H9 (cell line): Measurements from ENCODE around the gene BANP. TPM values are rescaled to one million over a fixed set of nuclear protein-coding genes. Genes with fewer than 3 reads are reported as not detected.
A peak's percentile ranks its signal among the peaks of the same experiment; 100 is the strongest.

ENCODE experiments used
- DNase-seq: peaks from one replicate; pipeline ENCODE4 v3.0.0-alpha.2; 2017
- H2AFZ ChIP-seq: one replicate; pipeline ENCODE4 v1.6.1; 2013; ENCODE audit warnings: mild to moderate bottlenecking, low read length, control low read depth, moderate library complexity
- H2AK5ac ChIP-seq: 2 replicates; pipeline ENCODE4 v1.6.1; 2013; ENCODE audit warnings: low read length, control low read depth, mixed read lengths; ENCODE audit not compliant: insufficient read length
- H2BK120ac ChIP-seq: one replicate; pipeline ENCODE4 v1.6.1; 2013; ENCODE audit warnings: low read depth, mild to moderate bottlenecking, low read length, control low read depth, inconsistent platforms; ENCODE audit not compliant: poor library complexity, severe bottlenecking
- H2BK12ac ChIP-seq: 2 replicates; pipeline ENCODE4 v1.6.1; 2013; ENCODE audit warnings: low read length, control low read depth, mixed read lengths, low read depth; ENCODE audit not compliant: insufficient read length
- H2BK15ac ChIP-seq: 2 replicates; pipeline ENCODE4 v1.6.1; 2013; ENCODE audit warnings: low read depth, low read length, control low read depth
- H2BK20ac ChIP-seq: one replicate; pipeline ENCODE4 v1.6.1; 2013; ENCODE audit warnings: low read depth, mild to moderate bottlenecking, low read length, control low read depth, inconsistent platforms; ENCODE audit not compliant: poor library complexity, severe bottlenecking
- H2BK5ac ChIP-seq: 2 replicates; pipeline ENCODE4 v1.6.1; 2013; ENCODE audit warnings: low read length, control low read depth, mixed read lengths; ENCODE audit not compliant: insufficient read length
- H3K14ac ChIP-seq: 2 replicates; pipeline ENCODE4 v1.6.1; 2013; ENCODE audit warnings: low read length, control low read depth; ENCODE audit not compliant: insufficient read depth
- H3K18ac ChIP-seq: 2 replicates; pipeline ENCODE4 v1.6.1; 2013; ENCODE audit warnings: low read depth, mild to moderate bottlenecking, mixed read lengths, low read length, control low read depth; ENCODE audit not compliant: insufficient read length
- H3K23ac ChIP-seq: 2 replicates; pipeline ENCODE4 v1.6.1; 2013; ENCODE audit warnings: low read length, control low read depth, mixed read lengths, low read depth; ENCODE audit not compliant: insufficient read length
- H3K23me2 ChIP-seq: 2 replicates; pipeline ENCODE4 v1.6.1; 2013; ENCODE audit warnings: low read depth, mild to moderate bottlenecking, mixed read lengths, low read length, control low read depth; ENCODE audit not compliant: insufficient read length, poor library complexity, severe bottlenecking
- H3K27ac ChIP-seq: 2 replicates; pipeline ENCODE4 v1.5.1; 2013; ENCODE audit warnings: low read length, control low read depth, mixed read lengths, low read depth; ENCODE audit not compliant: insufficient read length
- H3K27me3 ChIP-seq: 2 replicates; pipeline ENCODE4 v1.6.1; 2013; ENCODE audit warnings: low read length, control low read depth, inconsistent platforms; ENCODE audit not compliant: insufficient read depth
- H3K4ac ChIP-seq: 2 replicates; pipeline ENCODE4 v1.6.1; 2013; ENCODE audit warnings: low read depth, mild to moderate bottlenecking, control low read depth, inconsistent platforms, low read length, moderate library complexity
- H3K4me1 ChIP-seq: 2 replicates; pipeline ENCODE4 v1.6.1; 2013; ENCODE audit warnings: low read length, control low read depth, inconsistent platforms; ENCODE audit not compliant: insufficient read depth
- H3K4me2 ChIP-seq: 2 replicates; pipeline ENCODE4 v1.6.1; 2013; ENCODE audit warnings: low read length, control low read depth, mixed read lengths; ENCODE audit not compliant: insufficient read length, insufficient read depth
- H3K56ac ChIP-seq: 2 replicates; pipeline ENCODE4 v1.6.1; 2013; ENCODE audit warnings: low read depth, mild to moderate bottlenecking, mixed read lengths, low read length, control low read depth; ENCODE audit not compliant: insufficient read length
- H3K79me1 ChIP-seq: 2 replicates; pipeline ENCODE4 v1.6.1; 2013; ENCODE audit warnings: low read depth, mild to moderate bottlenecking, moderate library complexity, low read length, control low read depth, inconsistent platforms; ENCODE audit not compliant: insufficient read depth, poor library complexity, severe bottlenecking
- H3K79me2 ChIP-seq: 2 replicates; pipeline ENCODE4 v1.6.1; 2013; ENCODE audit warnings: low read length, control low read depth, inconsistent platforms; ENCODE audit not compliant: insufficient read depth
- H3K9ac ChIP-seq: 2 replicates; pipeline ENCODE4 v1.6.1; 2013; ENCODE audit warnings: low read length, control low read depth, mixed read lengths; ENCODE audit not compliant: insufficient read length; ENCODE audit errors: extremely low read depth
- H3K9me3 ChIP-seq: one replicate; pipeline ENCODE4 v1.6.1; 2013; ENCODE audit warnings: low read depth, low read length, inconsistent platforms; ENCODE audit not compliant: control insufficient read depth
- H3T11ph ChIP-seq: one replicate; pipeline ENCODE4 v1.6.1; 2013; ENCODE audit warnings: mild to moderate bottlenecking, low read length, control low read depth, inconsistent platforms
- H4K20me1 ChIP-seq: one replicate; pipeline ENCODE4 v1.6.1; 2013; ENCODE audit not compliant: control insufficient read depth, insufficient read length, insufficient read depth
- H4K5ac ChIP-seq: 2 replicates; pipeline ENCODE4 v1.6.1; 2013; ENCODE audit warnings: low read depth, mild to moderate bottlenecking, mixed read lengths, low read length, control low read depth; ENCODE audit not compliant: insufficient read length
- H4K8ac ChIP-seq: replicated peaks from 2 replicates; pipeline ENCODE4 v1.6.1; 2013; ENCODE audit warnings: low read length, control low read depth, mixed read lengths, low read depth; ENCODE audit not compliant: insufficient read length
- H4K91ac ChIP-seq: 2 replicates; pipeline ENCODE4 v1.6.1; 2013; ENCODE audit warnings: low read depth, mild to moderate bottlenecking, moderate library complexity, mixed read lengths, low read length, control low read depth; ENCODE audit not compliant: insufficient read length
- H3K27ac Mint-ChIP-seq, 3 experiments: 2 replicates in 2 of 3; 3 replicates in 1 of 3; pipeline ENCODE4 v1.8.0; 2020 to 2021; ENCODE audit warnings: mixed read lengths in 3 of 3, mild to moderate bottlenecking in 1 of 3, moderate library complexity in 1 of 3
- H3K27me3 Mint-ChIP-seq: 2 replicates; pipeline ENCODE4 v1.8.0; 2021; ENCODE audit warnings: low read depth, mild to moderate bottlenecking, moderate library complexity, mixed read lengths
- H3K36me3 Mint-ChIP-seq, 3 experiments: 2 replicates in 2 of 3; 3 replicates in 1 of 3; pipeline ENCODE4 v1.8.0; 2020 to 2021; ENCODE audit warnings: low read depth in 3 of 3, mixed read lengths in 3 of 3; ENCODE audit not compliant: insufficient read depth in 1 of 3
- H3K4me1 Mint-ChIP-seq, 2 experiments: 2 replicates each; pipeline ENCODE4 v1.8.0; 2020; ENCODE audit warnings: mixed read lengths in 2 of 2
- H3K4me3 Mint-ChIP-seq, 2 experiments: 2 replicates in 1 of 2; 3 replicates in 1 of 2; pipeline ENCODE4 v1.8.0; 2020 to 2021; ENCODE audit warnings: mild to moderate bottlenecking in 2 of 2, mixed read lengths in 2 of 2, moderate library complexity in 1 of 2
- H3K9me3 Mint-ChIP-seq, 2 experiments: 2 replicates in 1 of 2; 3 replicates in 1 of 2; pipeline ENCODE4 v1.8.0; 2020; ENCODE audit warnings: mild to moderate bottlenecking in 2 of 2, mixed read lengths in 2 of 2, moderate library complexity in 1 of 2
- CTCF ChIP-seq: fragments of 200-600 bp; sonication (generic); conservative IDR thresholded peaks from 3 replicates; pipeline ENCODE4 v1.8.0; 2021; ENCODE audit warnings: antibody characterized with exemption, mild to moderate bottlenecking
- whole genome bisulfite sequencing: extraction: QIAGEN DNeasy Blood & Tissue Kit; methylation state at CpG from one replicate; pipeline ENCODE4 v1.1.7; 2013; ENCODE audit warnings: missing lambda C conversion rate, low lambda C conversion rate, mixed read lengths; ENCODE audit not compliant: insufficient read length; ENCODE audit errors: extremely low coverage; 5-methylcytosine and 5-hydroxymethylcytosine counted together
- total RNA-seq: library from RNA; stranded (reverse); gene quantifications from 2 replicates; pipeline ENCODE4 v1.2.1, GENCODE V29; 2021

The BANP gene
- total RNA-seq, 1 experiment from 2014 or later = 24.9 TPM

GRCh38 chr16:88008840-88009239 lies 57.6 kb downstream of the BANP start:
- no peaks in the 10 kb centered on the region for H3K79me2 ChIP-seq
- no peak overlapping the region for H3K23ac ChIP-seq
- no peaks in the 10 kb centered on the region for H3K79me1 ChIP-seq
- Mint-ChIP-seq H3K36me3 (peaks cover 71 to 74% (median 73%) of the 10 kb centered on the region in 3 experiments), H3K4me3 (no peak overlapping the region), H3K27me3 (no peaks in the 10 kb centered on the region), H3K4me1 (peaks cover 36 to 39% of the 10 kb centered on the region in 2 experiments), H3K9me3 (peaks cover 31 to 32% of the 10 kb centered on the region in 2 experiments), H3K27ac (peak overlapping the region; percentile 90 to 97 (median 93); a peak in 6 of 7 replicates)
- no peak overlapping the region for H3T11ph ChIP-seq
- H3K4ac ChIP-seq = no peak overlapping the region
- WGBS = no CpG with 5 or more reads among the region's 5 CpGs
- peak overlapping the region; percentile 33 for H3K27ac ChIP-seq
- H4K8ac ChIP-seq = no peak overlapping the region
- no peak overlapping the region for H3K56ac ChIP-seq
- no peak overlapping the region for H3K9ac ChIP-seq
- no peak overlapping the region for H3K4me2 ChIP-seq
- no peaks in the 10 kb centered on the region for H4K20me1 ChIP-seq
- no peaks in the 10 kb centered on the region for H3K27me3 ChIP-seq
- peaks cover 10% of the 10 kb centered on the region for H3K9me3 ChIP-seq
- no peak overlapping the region for H4K91ac ChIP-seq
- no peak overlapping the region for H3K18ac ChIP-seq
- H2BK20ac ChIP-seq = no peak overlapping the region
- peaks cover 4% of the 10 kb centered on the region; the same call in 1 of the 2 replicates for H3K4me1 ChIP-seq
- no peak for TF ChIP-seq CTCF
- no peak overlapping the region for H4K5ac ChIP-seq
- no peaks in the 10 kb centered on the region for H3K23me2 ChIP-seq
- peak overlapping the region; percentile 15 for H2BK5ac ChIP-seq
- no peak for DNase-seq
- no peak overlapping the region for H2BK12ac ChIP-seq
- H2AK5ac ChIP-seq = no peak overlapping the region
- H2BK15ac ChIP-seq = no peak overlapping the region
- H2AFZ ChIP-seq = no peak overlapping the region
- H3K14ac ChIP-seq = no peak overlapping the region
- H2BK120ac ChIP-seq = no peak overlapping the region
